KMS-11 (cell line): ENCODE measurements around the gene GPATCH4.

Experiments
- H2AFZ ChIP-seq: fragments of 200-600 bp; sonication (generic); 2 replicates; pipeline ENCODE4 v1.6.1; 2016; ENCODE audit warnings: antibody characterized with exemption, mixed run types, low read depth
- H3K27ac ChIP-seq: fragments of 200-600 bp; sonication (generic); 2 replicates; pipeline ENCODE4 v1.6.1; 2016; ENCODE audit warnings: mild to moderate bottlenecking, mixed run types
- H3K27me3 ChIP-seq: fragments of 200-600 bp; sonication (generic); 2 replicates; pipeline ENCODE4 v1.6.1; 2017; ENCODE audit warnings: mild to moderate bottlenecking, low read depth, mixed run types, moderate library complexity; ENCODE audit not compliant: insufficient read depth
- H3K36me3 ChIP-seq: fragments of 200-600 bp; sonication (generic); 2 replicates; pipeline ENCODE4 v1.6.1; 2017; ENCODE audit warnings: mild to moderate bottlenecking, mixed run types; ENCODE audit not compliant: insufficient read depth
- H3K4me1 ChIP-seq: fragments of 200-600 bp; sonication (generic); 2 replicates; pipeline ENCODE4 v1.6.1; 2016; ENCODE audit warnings: mild to moderate bottlenecking, low read depth, mixed run types; ENCODE audit not compliant: poor library complexity, severe bottlenecking
- H3K4me2 ChIP-seq: fragments of 200-600 bp; sonication (generic); 2 replicates; pipeline ENCODE4 v1.7.0; 2016; ENCODE audit warnings: mild to moderate bottlenecking, mixed run types
- H3K4me3 ChIP-seq: fragments of 200-600 bp; sonication (generic); IDR thresholded peaks from 2 replicates; pipeline ENCODE4 v1.6.1; 2017; ENCODE audit warnings: low read depth, low read length, mixed read lengths; ENCODE audit not compliant: insufficient read depth
- H3K79me2 ChIP-seq: fragments of 200-600 bp; sonication (generic); 2 replicates; pipeline ENCODE4 v1.6.1; 2016; ENCODE audit warnings: low read depth, mixed run types; ENCODE audit not compliant: insufficient read depth
- H3K9ac ChIP-seq: fragments of 200-600 bp; sonication (generic); 2 replicates; pipeline ENCODE4 v1.6.1; 2016; ENCODE audit warnings: mild to moderate bottlenecking, mixed run types
- H4K20me1 ChIP-seq: fragments of 200-600 bp; sonication (generic); 2 replicates; pipeline ENCODE4 v1.6.1; 2016; ENCODE audit warnings: mild to moderate bottlenecking, mixed run types; ENCODE audit not compliant: insufficient read depth
- TF ChIP-seq, protein P1 (sequence below): fragments of 200-600 bp; sonication (generic); conservative IDR thresholded peaks from 2 replicates; pipeline ENCODE4 v1.6.1; 2017; ENCODE audit warnings: low read depth, mild to moderate bottlenecking, antibody characterized with exemption, low read length, moderate library complexity, mixed read lengths

Gene GPATCH4

DNA sequence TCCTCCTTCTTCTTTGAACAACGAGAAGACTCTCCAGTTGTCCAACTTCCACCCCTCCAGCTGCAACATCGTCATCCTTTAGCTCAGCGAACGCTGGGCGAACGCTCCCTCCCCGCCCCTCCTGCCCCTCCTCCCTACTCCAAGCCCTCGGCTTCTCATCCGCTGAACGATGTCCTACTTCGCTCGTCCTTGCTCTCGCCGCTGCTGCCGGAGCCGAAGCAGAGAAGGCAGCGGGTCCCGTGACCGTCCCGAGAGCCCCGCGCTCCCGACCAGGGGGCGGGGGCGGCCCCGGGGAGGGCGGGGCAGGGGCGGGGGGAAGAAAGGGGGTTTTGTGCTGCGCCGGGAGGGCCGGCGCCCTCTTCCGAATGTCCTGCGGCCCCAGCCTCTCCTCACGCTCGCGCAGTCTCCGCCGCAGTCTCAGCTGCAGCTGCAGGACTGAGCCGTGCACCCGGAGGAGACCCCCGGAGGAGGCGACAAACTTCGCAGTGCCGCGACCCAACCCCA lies 40.5 kb upstream of the GPATCH4 start, which contains the start of gene BCAN:
TSS of gene BCAN (plus strand) at position 357 of the 504 bp plus-strand sequence. CDS start 3,938 bp downstream, outside the sequence.
- no peak within 1 kb of the TSS for H3K4me3 ChIP-seq
- H3K27me3 ChIP-seq, result peaks cover 98% of the 10 kb centered on the region
- H3K9ac ChIP-seq, result no peak within 1 kb of the TSS
- no peaks in the 10 kb centered on the region for H4K20me1 ChIP-seq
- peaks cover 15% of the 10 kb centered on the region for H3K4me1 ChIP-seq
- H3K36me3 ChIP-seq, result no peaks in the 10 kb centered on the region
- no peak within 1 kb of the TSS for H3K27ac ChIP-seq
- no peak within 1 kb of the TSS for H2AFZ ChIP-seq
- H3K4me2 ChIP-seq, result no peak within 1 kb of the TSS
- H3K79me2 ChIP-seq, result no peaks in the 10 kb centered on the region
- TF ChIP-seq, protein P1, sequence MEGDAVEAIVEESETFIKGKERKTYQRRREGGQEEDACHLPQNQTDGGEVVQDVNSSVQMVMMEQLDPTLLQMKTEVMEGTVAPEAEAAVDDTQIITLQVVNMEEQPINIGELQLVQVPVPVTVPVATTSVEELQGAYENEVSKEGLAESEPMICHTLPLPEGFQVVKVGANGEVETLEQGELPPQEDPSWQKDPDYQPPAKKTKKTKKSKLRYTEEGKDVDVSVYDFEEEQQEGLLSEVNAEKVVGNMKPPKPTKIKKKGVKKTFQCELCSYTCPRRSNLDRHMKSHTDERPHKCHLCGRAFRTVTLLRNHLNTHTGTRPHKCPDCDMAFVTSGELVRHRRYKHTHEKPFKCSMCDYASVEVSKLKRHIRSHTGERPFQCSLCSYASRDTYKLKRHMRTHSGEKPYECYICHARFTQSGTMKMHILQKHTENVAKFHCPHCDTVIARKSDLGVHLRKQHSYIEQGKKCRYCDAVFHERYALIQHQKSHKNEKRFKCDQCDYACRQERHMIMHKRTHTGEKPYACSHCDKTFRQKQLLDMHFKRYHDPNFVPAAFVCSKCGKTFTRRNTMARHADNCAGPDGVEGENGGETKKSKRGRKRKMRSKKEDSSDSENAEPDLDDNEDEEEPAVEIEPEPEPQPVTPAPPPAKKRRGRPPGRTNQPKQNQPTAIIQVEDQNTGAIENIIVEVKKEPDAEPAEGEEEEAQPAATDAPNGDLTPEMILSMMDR, result no peak

- Histone ChIP-seq H3K4me1 (peaks cover 15% of the 10 kb centered on the region), H3K9ac (no peak overlapping the region), H3K79me2 (no peaks in the 10 kb centered on the region), H3K4me3 (no peak overlapping the region), H3K36me3 (no peaks in the 10 kb centered on the region), H4K20me1 (no peaks in the 10 kb centered on the region), H3K27ac (no peak overlapping the region), H2AFZ (no peak overlapping the region), H3K4me2 (no peak overlapping the region), H3K27me3 (peaks cover 97% of the 10 kb centered on the region)
- TF ChIP-seq, protein P1, result no peak
Observed at GRCh38 chr1:156640842-156641706, 39.8 kb upstream of the GPATCH4 start.

GRCh38 chr1:156639601-156640101 lies 38.4 kb upstream of the GPATCH4 start:
- H3K4me2 ChIP-seq, result no peak overlapping the region
- H3K36me3 ChIP-seq, result no peaks in the 10 kb centered on the region
- no peaks in the 10 kb centered on the region for H3K79me2 ChIP-seq
- no peak overlapping the region for H3K9ac ChIP-seq
- H4K20me1 ChIP-seq, result no peaks in the 10 kb centered on the region
- H3K4me1 ChIP-seq, result peaks cover 15% of the 10 kb centered on the region
- H3K27me3 ChIP-seq, result peaks cover 97% of the 10 kb centered on the region
- H3K27ac ChIP-seq, result no peak overlapping the region
- H3K4me3 ChIP-seq, result peak overlapping the region; percentile 4
- TF ChIP-seq, protein P1, result no peak
- H2AFZ ChIP-seq, result no peak overlapping the region

- H3K9ac ChIP-seq, result no peak overlapping the region
- peaks cover 97% of the 10 kb centered on the region for H3K27me3 ChIP-seq
- H2AFZ ChIP-seq, result no peak overlapping the region
- no peaks in the 10 kb centered on the region for H4K20me1 ChIP-seq
- no peaks in the 10 kb centered on the region for H3K36me3 ChIP-seq
- no peaks in the 10 kb centered on the region for H3K79me2 ChIP-seq
- TF ChIP-seq, protein P1, result no peak
- no peak overlapping the region for H3K4me3 ChIP-seq
- peaks cover 15% of the 10 kb centered on the region for H3K4me1 ChIP-seq
- H3K4me2 ChIP-seq, result no peak overlapping the region
- H3K27ac ChIP-seq, result no peak overlapping the region
Observed at GRCh38 chr1:156638189-156638985, 37.1 kb upstream of the GPATCH4 start.
